H9 (cell line): ENCODE data around the gene FBXO24. TPM values are rescaled to one million over a fixed set of nuclear protein-coding genes. Genes with fewer than 3 reads are reported as not detected.

ENCODE experiments used
- DNase-seq: peaks from one replicate; pipeline ENCODE4 v3.0.0-alpha.2; 2017
- H2AFZ ChIP-seq: one replicate; pipeline ENCODE4 v1.6.1; 2013; ENCODE audit warnings: mild to moderate bottlenecking, low read length, control low read depth, moderate library complexity
- H2AK5ac ChIP-seq: 2 replicates; pipeline ENCODE4 v1.6.1; 2013; ENCODE audit warnings: low read length, control low read depth, mixed read lengths; ENCODE audit not compliant: insufficient read length
- H2BK120ac ChIP-seq: one replicate; pipeline ENCODE4 v1.6.1; 2013; ENCODE audit warnings: low read depth, mild to moderate bottlenecking, low read length, control low read depth, inconsistent platforms; ENCODE audit not compliant: poor library complexity, severe bottlenecking
- H2BK12ac ChIP-seq: 2 replicates; pipeline ENCODE4 v1.6.1; 2013; ENCODE audit warnings: low read length, control low read depth, mixed read lengths, low read depth; ENCODE audit not compliant: insufficient read length
- H2BK15ac ChIP-seq: 2 replicates; pipeline ENCODE4 v1.6.1; 2013; ENCODE audit warnings: low read depth, low read length, control low read depth
- H2BK20ac ChIP-seq: one replicate; pipeline ENCODE4 v1.6.1; 2013; ENCODE audit warnings: low read depth, mild to moderate bottlenecking, low read length, control low read depth, inconsistent platforms; ENCODE audit not compliant: poor library complexity, severe bottlenecking
- H2BK5ac ChIP-seq: 2 replicates; pipeline ENCODE4 v1.6.1; 2013; ENCODE audit warnings: low read length, control low read depth, mixed read lengths; ENCODE audit not compliant: insufficient read length
- H3K14ac ChIP-seq: 2 replicates; pipeline ENCODE4 v1.6.1; 2013; ENCODE audit warnings: low read length, control low read depth; ENCODE audit not compliant: insufficient read depth
- H3K18ac ChIP-seq: 2 replicates; pipeline ENCODE4 v1.6.1; 2013; ENCODE audit warnings: low read depth, mild to moderate bottlenecking, mixed read lengths, low read length, control low read depth; ENCODE audit not compliant: insufficient read length
- H3K23ac ChIP-seq: 2 replicates; pipeline ENCODE4 v1.6.1; 2013; ENCODE audit warnings: low read length, control low read depth, mixed read lengths, low read depth; ENCODE audit not compliant: insufficient read length
- H3K23me2 ChIP-seq: 2 replicates; pipeline ENCODE4 v1.6.1; 2013; ENCODE audit warnings: low read depth, mild to moderate bottlenecking, mixed read lengths, low read length, control low read depth; ENCODE audit not compliant: insufficient read length, poor library complexity, severe bottlenecking
- H3K27ac ChIP-seq: 2 replicates; pipeline ENCODE4 v1.5.1; 2013; ENCODE audit warnings: low read length, control low read depth, mixed read lengths, low read depth; ENCODE audit not compliant: insufficient read length
- H3K27me3 ChIP-seq: 2 replicates; pipeline ENCODE4 v1.6.1; 2013; ENCODE audit warnings: low read length, control low read depth, inconsistent platforms; ENCODE audit not compliant: insufficient read depth
- H3K4ac ChIP-seq: 2 replicates; pipeline ENCODE4 v1.6.1; 2013; ENCODE audit warnings: low read depth, mild to moderate bottlenecking, control low read depth, inconsistent platforms, low read length, moderate library complexity
- H3K4me1 ChIP-seq: 2 replicates; pipeline ENCODE4 v1.6.1; 2013; ENCODE audit warnings: low read length, control low read depth, inconsistent platforms; ENCODE audit not compliant: insufficient read depth
- H3K4me2 ChIP-seq: 2 replicates; pipeline ENCODE4 v1.6.1; 2013; ENCODE audit warnings: low read length, control low read depth, mixed read lengths; ENCODE audit not compliant: insufficient read length, insufficient read depth
- H3K56ac ChIP-seq: 2 replicates; pipeline ENCODE4 v1.6.1; 2013; ENCODE audit warnings: low read depth, mild to moderate bottlenecking, mixed read lengths, low read length, control low read depth; ENCODE audit not compliant: insufficient read length
- H3K79me1 ChIP-seq: 2 replicates; pipeline ENCODE4 v1.6.1; 2013; ENCODE audit warnings: low read depth, mild to moderate bottlenecking, moderate library complexity, low read length, control low read depth, inconsistent platforms; ENCODE audit not compliant: insufficient read depth, poor library complexity, severe bottlenecking
- H3K79me2 ChIP-seq: 2 replicates; pipeline ENCODE4 v1.6.1; 2013; ENCODE audit warnings: low read length, control low read depth, inconsistent platforms; ENCODE audit not compliant: insufficient read depth
- H3K9ac ChIP-seq: 2 replicates; pipeline ENCODE4 v1.6.1; 2013; ENCODE audit warnings: low read length, control low read depth, mixed read lengths; ENCODE audit not compliant: insufficient read length; ENCODE audit errors: extremely low read depth
- H3K9me3 ChIP-seq: one replicate; pipeline ENCODE4 v1.6.1; 2013; ENCODE audit warnings: low read depth, low read length, inconsistent platforms; ENCODE audit not compliant: control insufficient read depth
- H3T11ph ChIP-seq: one replicate; pipeline ENCODE4 v1.6.1; 2013; ENCODE audit warnings: mild to moderate bottlenecking, low read length, control low read depth, inconsistent platforms
- H4K20me1 ChIP-seq: one replicate; pipeline ENCODE4 v1.6.1; 2013; ENCODE audit not compliant: control insufficient read depth, insufficient read length, insufficient read depth
- H4K5ac ChIP-seq: 2 replicates; pipeline ENCODE4 v1.6.1; 2013; ENCODE audit warnings: low read depth, mild to moderate bottlenecking, mixed read lengths, low read length, control low read depth; ENCODE audit not compliant: insufficient read length
- H4K8ac ChIP-seq: replicated peaks from 2 replicates; pipeline ENCODE4 v1.6.1; 2013; ENCODE audit warnings: low read length, control low read depth, mixed read lengths, low read depth; ENCODE audit not compliant: insufficient read length
- H4K91ac ChIP-seq: 2 replicates; pipeline ENCODE4 v1.6.1; 2013; ENCODE audit warnings: low read depth, mild to moderate bottlenecking, moderate library complexity, mixed read lengths, low read length, control low read depth; ENCODE audit not compliant: insufficient read length
- H3K27ac Mint-ChIP-seq, 3 experiments: 2 replicates in 2 of 3; 3 replicates in 1 of 3; pipeline ENCODE4 v1.8.0; 2020 to 2021; ENCODE audit warnings: mixed read lengths in 3 of 3, mild to moderate bottlenecking in 1 of 3, moderate library complexity in 1 of 3
- H3K27me3 Mint-ChIP-seq: 2 replicates; pipeline ENCODE4 v1.8.0; 2021; ENCODE audit warnings: low read depth, mild to moderate bottlenecking, moderate library complexity, mixed read lengths
- H3K36me3 Mint-ChIP-seq, 3 experiments: 2 replicates in 2 of 3; 3 replicates in 1 of 3; pipeline ENCODE4 v1.8.0; 2020 to 2021; ENCODE audit warnings: low read depth in 3 of 3, mixed read lengths in 3 of 3; ENCODE audit not compliant: insufficient read depth in 1 of 3
- H3K4me1 Mint-ChIP-seq, 2 experiments: 2 replicates each; pipeline ENCODE4 v1.8.0; 2020; ENCODE audit warnings: mixed read lengths in 2 of 2
- H3K4me3 Mint-ChIP-seq, 2 experiments: 2 replicates in 1 of 2; 3 replicates in 1 of 2; pipeline ENCODE4 v1.8.0; 2020 to 2021; ENCODE audit warnings: mild to moderate bottlenecking in 2 of 2, mixed read lengths in 2 of 2, moderate library complexity in 1 of 2
- H3K9me3 Mint-ChIP-seq, 2 experiments: 2 replicates in 1 of 2; 3 replicates in 1 of 2; pipeline ENCODE4 v1.8.0; 2020; ENCODE audit warnings: mild to moderate bottlenecking in 2 of 2, mixed read lengths in 2 of 2, moderate library complexity in 1 of 2
- WGBS: extraction: QIAGEN DNeasy Blood & Tissue Kit; methylation state at CpG from one replicate; pipeline ENCODE4 v1.1.7; 2013; ENCODE audit warnings: missing lambda C conversion rate, low lambda C conversion rate, mixed read lengths; ENCODE audit not compliant: insufficient read length; ENCODE audit errors: extremely low coverage; 5-methylcytosine and 5-hydroxymethylcytosine counted together
- total RNA-seq: library from RNA; stranded (reverse); gene quantifications from 2 replicates; pipeline ENCODE4 v1.2.1, GENCODE V29; 2021
- TF ChIP-seq, protein P1 (sequence below): fragments of 200-600 bp; sonication (generic); conservative IDR thresholded peaks from 3 replicates; pipeline ENCODE4 v1.8.0; 2021; ENCODE audit warnings: antibody characterized with exemption, mild to moderate bottlenecking

The FBXO24 gene
- total RNA-seq, 1 experiment from 2014 or later = 0.85 TPM

DNA sequence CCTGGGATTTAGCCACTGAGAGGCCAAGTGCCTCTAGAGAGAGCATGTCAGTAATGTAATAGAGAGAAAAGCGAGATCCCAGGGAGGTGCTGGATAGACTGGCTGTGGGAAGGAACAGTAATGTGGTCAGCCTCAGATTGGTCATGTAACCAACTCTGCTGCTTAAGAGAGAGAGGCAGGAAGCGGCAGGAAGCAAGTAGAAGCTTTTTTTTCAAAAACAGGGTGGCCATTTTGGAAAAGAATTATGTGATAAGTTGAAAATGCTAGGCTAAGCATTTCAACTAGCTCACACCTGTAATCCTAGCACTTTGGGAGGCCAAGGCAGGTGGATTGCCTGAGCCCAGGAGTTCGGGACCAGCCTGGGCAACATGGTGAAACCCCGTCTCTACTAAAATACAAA lies 12.3 kb downstream of the FBXO24 start:
- H4K91ac ChIP-seq = no peak overlapping the region
- H3K18ac ChIP-seq = no peak overlapping the region
- H3K9me3 Mint-ChIP-seq = no peaks in the 10 kb centered on the region
- H4K8ac ChIP-seq = no peak overlapping the region
- no peak overlapping the region for H3K14ac ChIP-seq
- H3K27me3 Mint-ChIP-seq = peaks cover 10% of the 10 kb centered on the region
- no peak overlapping the region for H2BK15ac ChIP-seq
- no peaks in the 10 kb centered on the region for H3K27me3 ChIP-seq
- no peak overlapping the region for H3T11ph ChIP-seq
- no peak overlapping the region for H2BK20ac ChIP-seq
- no peaks in the 10 kb centered on the region for H3K9me3 ChIP-seq
- H3K27ac Mint-ChIP-seq = no peak overlapping the region
- no peak for DNase-seq
- no peaks in the 10 kb centered on the region for H3K79me1 ChIP-seq
- H3K4ac ChIP-seq = no peak overlapping the region
- H2BK12ac ChIP-seq = no peak overlapping the region
- no peak overlapping the region for H3K56ac ChIP-seq
- TF ChIP-seq, protein P1, sequence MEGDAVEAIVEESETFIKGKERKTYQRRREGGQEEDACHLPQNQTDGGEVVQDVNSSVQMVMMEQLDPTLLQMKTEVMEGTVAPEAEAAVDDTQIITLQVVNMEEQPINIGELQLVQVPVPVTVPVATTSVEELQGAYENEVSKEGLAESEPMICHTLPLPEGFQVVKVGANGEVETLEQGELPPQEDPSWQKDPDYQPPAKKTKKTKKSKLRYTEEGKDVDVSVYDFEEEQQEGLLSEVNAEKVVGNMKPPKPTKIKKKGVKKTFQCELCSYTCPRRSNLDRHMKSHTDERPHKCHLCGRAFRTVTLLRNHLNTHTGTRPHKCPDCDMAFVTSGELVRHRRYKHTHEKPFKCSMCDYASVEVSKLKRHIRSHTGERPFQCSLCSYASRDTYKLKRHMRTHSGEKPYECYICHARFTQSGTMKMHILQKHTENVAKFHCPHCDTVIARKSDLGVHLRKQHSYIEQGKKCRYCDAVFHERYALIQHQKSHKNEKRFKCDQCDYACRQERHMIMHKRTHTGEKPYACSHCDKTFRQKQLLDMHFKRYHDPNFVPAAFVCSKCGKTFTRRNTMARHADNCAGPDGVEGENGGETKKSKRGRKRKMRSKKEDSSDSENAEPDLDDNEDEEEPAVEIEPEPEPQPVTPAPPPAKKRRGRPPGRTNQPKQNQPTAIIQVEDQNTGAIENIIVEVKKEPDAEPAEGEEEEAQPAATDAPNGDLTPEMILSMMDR = no peak
- peaks cover 5 to 44% (median 9%) of the 10 kb centered on the region in 3 experiments; a peak in 5 of 7 replicates for H3K36me3 Mint-ChIP-seq
- H4K5ac ChIP-seq = no peak overlapping the region
- H3K4me1 ChIP-seq = peaks cover 4% of the 10 kb centered on the region; the same call in 1 of the 2 replicates
- no peak overlapping the region for H2BK120ac ChIP-seq
- no peak overlapping the region for H3K23ac ChIP-seq
- H3K4me3 Mint-ChIP-seq = no peak overlapping the region
- no peak overlapping the region for H2BK5ac ChIP-seq
- H4K20me1 ChIP-seq = no peaks in the 10 kb centered on the region
- H3K9ac ChIP-seq = no peak overlapping the region
- no CpG with 5 or more reads among the region's 4 CpGs for WGBS
- no peak overlapping the region for H2AFZ ChIP-seq
- no peak overlapping the region for H3K4me2 ChIP-seq
- no peak overlapping the region for H2AK5ac ChIP-seq
- H3K4me1 Mint-ChIP-seq = peaks cover 19 to 27% of the 10 kb centered on the region in 2 experiments
- no peaks in the 10 kb centered on the region for H3K79me2 ChIP-seq
- H3K27ac ChIP-seq = no peak overlapping the region
- H3K23me2 ChIP-seq = peaks cover 16% of the 10 kb centered on the region
